ENCODE results near the gene LRRC51. TPM values are rescaled to one million over a fixed set of nuclear protein-coding genes. Genes with fewer than 3 reads are reported as not detected.
A peak's percentile ranks its signal among the peaks of the same experiment; 100 is the strongest.

The LRRC51 gene
- total RNA-seq, 2 experiments from 2014 or later: 4.0 to 9.2 TPM

DNA sequence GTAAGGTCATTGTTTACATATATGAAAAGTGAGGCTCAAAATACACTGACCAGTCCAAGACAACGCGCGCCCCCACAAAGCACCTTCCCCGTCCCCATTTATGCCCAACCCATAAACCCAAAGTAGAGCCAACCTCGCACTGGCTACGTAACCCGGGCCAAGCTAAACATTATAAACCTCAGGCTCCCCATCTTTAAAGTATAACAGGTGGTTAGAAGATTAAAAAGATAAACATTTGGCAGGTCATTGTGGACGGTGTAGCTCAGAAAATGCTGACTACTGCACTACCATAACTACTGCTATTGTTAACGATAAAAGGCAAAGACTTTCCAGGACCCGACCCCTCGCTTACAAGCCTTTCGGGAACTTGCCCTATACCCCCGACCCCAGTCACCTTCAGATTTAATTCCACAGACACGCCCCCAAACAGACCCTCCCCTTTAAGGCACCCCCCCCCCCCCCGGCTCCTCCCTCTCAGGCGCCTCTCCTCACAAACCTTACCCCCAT is 778 bp upstream of the LRRC51 start:
- no peak for DNase-seq
- ATAC-seq: no peak
- H3K9me3 Mint-ChIP-seq (ENCODE audit: low read depth): no peaks in the 10 kb centered on the region
- H3K4me1 Mint-ChIP-seq: peaks cover 45% of the 10 kb centered on the region
- H3K4me3 Mint-ChIP-seq: peak overlapping the region; percentile 84
- H3K27me3 Mint-ChIP-seq: no peaks in the 10 kb centered on the region
- H3K27ac Mint-ChIP-seq: peak overlapping the region; percentile 97
- peaks cover 18% of the 10 kb centered on the region for H3K36me3 Mint-ChIP-seq
- CTCF ChIA-PET: interaction anchor here (1.0 kb wide), 2 partner anchors 40 to 65 kb away, joined by 3 to 4 read pairs; no protein-coding TSS in a partner anchor

DNA sequence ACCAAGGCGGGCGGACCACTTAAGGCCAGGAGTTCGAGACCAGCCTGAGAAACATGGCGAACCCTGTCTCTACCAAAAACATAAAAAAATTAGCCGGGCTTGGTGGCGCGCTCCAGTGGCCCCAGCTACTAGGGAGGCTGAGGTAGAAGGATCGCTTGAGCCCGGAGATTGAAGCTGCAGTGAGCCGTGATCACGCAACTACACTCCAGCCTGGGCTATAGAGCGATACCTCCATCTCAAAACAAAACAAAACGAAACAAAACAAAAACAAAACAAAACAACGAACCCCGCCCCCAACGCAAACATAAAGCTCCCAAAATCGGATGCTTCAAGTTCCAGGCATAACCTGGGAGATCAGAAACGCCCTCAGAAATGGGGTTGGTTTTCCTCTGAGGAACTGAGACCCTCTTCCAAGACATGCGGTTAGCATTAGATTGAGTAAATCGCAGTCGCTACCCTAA is 564 bp downstream of the LRRC51 start:
- CTCF ChIA-PET: interaction anchor here (1.0 to 2.2 kb wide), 3 partner anchors 9 to 62 kb away, joined by 4 to 17 read pairs (median 5); no protein-coding TSS in a partner anchor
- Mint-ChIP-seq H3K9me3 (ENCODE audit: low read depth) (no peaks in the 10 kb centered on the region), H3K27ac (peak overlapping the region; percentile 97), H3K4me1 (peaks cover 49% of the 10 kb centered on the region), H3K27me3 (no peaks in the 10 kb centered on the region), H3K36me3 (peaks cover 14% of the 10 kb centered on the region), H3K4me3 (peak overlapping the region; percentile 84)
- DNase-seq: no peak
- no peak for ATAC-seq

DNA sequence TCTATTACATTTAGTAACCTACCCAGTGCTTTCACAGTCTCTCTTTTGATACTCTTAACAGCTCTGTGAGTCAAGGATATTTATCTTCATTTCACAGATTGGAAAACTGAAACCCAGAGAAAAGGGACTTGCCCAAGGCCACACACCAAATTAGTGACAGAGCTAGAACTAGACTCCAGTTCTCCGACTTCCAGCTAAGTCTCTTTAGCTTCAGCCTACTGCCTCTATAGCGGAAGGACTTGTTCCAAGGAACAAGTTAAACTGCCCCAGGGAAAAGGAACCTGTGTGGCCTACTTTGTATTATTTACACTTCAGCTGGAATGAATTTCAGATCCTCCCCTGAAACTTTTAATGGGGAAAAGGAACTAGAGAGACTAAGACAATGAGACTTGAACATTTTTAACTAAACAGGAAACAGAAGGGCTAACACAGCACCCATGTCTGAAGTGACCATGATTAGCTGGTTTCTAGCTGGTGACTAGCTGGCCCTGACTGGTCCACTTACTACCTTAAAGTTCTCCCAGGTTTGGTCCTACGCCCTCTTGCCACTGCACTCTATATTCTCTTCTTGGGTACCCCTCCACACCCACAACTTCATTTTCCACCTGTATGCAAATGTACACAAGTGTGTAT is 1.3 kb downstream of the LRRC51 start:
- H3K36me3 Mint-ChIP-seq: peaks cover 11% of the 10 kb centered on the region
- CTCF ChIA-PET: interaction anchor here (0.8 to 2.2 kb wide), 5 partner anchors 9 to 353 kb away, joined by 3 to 17 read pairs (median 4); partner anchors contain the start of gene CLPB
- no peak for ATAC-seq
- H3K27ac Mint-ChIP-seq: peak overlapping the region; percentile 97
- H3K4me1 Mint-ChIP-seq: peaks cover 52% of the 10 kb centered on the region
- no peak for DNase-seq
- peak overlapping the region; percentile 84 for H3K4me3 Mint-ChIP-seq
- H3K9me3 Mint-ChIP-seq (ENCODE audit: low read depth): no peaks in the 10 kb centered on the region
- no peaks in the 10 kb centered on the region for H3K27me3 Mint-ChIP-seq

DNA sequence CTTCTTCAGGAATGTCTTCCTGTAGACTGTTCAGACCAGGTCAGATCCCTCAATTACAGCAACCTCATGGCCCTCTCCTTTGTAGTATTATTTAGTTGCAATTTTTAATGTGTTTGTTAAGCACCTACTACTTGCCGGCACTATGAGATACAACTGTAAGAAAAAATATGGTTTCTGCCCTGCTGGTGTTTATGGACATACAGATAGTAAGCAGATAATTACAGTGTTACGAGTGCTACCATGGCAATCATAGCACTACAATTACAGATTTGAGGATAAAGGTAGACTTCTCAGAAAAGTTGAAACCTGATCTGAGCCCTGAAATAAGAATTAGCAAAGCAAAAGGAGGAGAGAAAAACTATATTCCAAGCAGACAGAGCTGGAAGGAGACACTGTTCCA is 2.8 kb downstream of the LRRC51 start:
- Mint-ChIP-seq H3K36me3 (peaks cover 9% of the 10 kb centered on the region), H3K9me3 (ENCODE audit: low read depth) (no peaks in the 10 kb centered on the region), H3K4me1 (peaks cover 41% of the 10 kb centered on the region), H3K27ac (no peak overlapping the region), H3K4me3 (no peak overlapping the region), H3K27me3 (no peaks in the 10 kb centered on the region)
- no peak for ATAC-seq
- DNase-seq: no peak
- CTCF ChIA-PET: interaction anchor here (1.2 to 4.7 kb wide), 2 partner anchors 60 to 100 kb away, joined by 3 to 25 read pairs; no protein-coding TSS in a partner anchor

DNA sequence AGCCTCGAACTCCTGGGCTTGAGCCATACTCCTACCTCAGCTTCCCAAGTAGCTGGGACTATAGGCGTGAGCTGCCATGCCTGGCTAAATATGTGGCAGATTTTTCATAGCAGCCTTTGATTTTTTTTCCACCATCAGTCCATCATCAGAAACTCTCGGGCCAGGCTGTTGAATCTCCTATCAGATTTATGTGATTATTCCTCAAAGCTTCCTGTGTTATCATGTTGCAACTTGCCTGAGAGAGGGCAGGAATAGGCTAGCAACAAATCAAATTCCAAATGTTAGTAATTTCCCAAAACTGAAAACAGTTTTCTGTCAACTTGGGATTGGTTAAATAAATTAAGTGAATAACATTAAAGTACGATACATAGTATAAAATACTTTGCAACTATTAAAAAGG is 3.4 kb downstream of the LRRC51 start:
- CTCF ChIA-PET: interaction anchor here (0.9 to 4.7 kb wide), 3 partner anchors 16 to 100 kb away, joined by 3 to 25 read pairs (median 3); no protein-coding TSS in a partner anchor
- DNase-seq (no peak), ATAC-seq (no peak)
- Mint-ChIP-seq H3K36me3 (peaks cover 6% of the 10 kb centered on the region), H3K9me3 (ENCODE audit: low read depth) (no peaks in the 10 kb centered on the region), H3K27ac (no peak overlapping the region), H3K4me1 (peaks cover 34% of the 10 kb centered on the region), H3K27me3 (no peaks in the 10 kb centered on the region), H3K4me3 (no peak overlapping the region)

DNA sequence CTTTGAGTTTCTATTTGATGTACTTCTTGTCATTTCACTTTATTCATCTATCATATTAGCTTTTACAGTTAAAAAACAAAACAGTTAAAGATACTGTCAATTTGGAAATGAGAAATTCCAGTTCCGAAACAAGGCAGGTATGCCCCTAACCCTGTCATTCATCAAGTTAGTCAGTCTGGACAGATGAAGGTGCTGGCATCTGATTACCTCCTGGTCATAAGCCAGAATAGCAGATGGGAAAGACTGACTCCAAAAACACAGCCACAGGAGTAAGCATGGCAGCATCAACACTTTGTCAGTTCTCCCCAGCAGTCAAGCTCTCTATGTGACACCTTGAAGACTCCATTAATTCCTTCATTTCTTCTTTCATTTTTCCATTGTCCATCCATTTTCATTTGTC is 4.3 kb downstream of the LRRC51 start:
- DNase-seq (no peak), ATAC-seq (no peak)
- CTCF ChIA-PET: interaction anchor here (0.9 to 4.7 kb wide), 7 partner anchors 15 to 99 kb away, joined by 3 to 25 read pairs (median 4); partner anchors contain the start of gene ANAPC15
- peaks cover 3% of the 10 kb centered on the region for H3K36me3 Mint-ChIP-seq
- no peak overlapping the region for H3K27ac Mint-ChIP-seq
- no peak overlapping the region for H3K4me3 Mint-ChIP-seq
- peaks cover 30% of the 10 kb centered on the region for H3K4me1 Mint-ChIP-seq
- H3K27me3 Mint-ChIP-seq: no peaks in the 10 kb centered on the region
- H3K9me3 Mint-ChIP-seq (ENCODE audit: low read depth): no peaks in the 10 kb centered on the region

DNA sequence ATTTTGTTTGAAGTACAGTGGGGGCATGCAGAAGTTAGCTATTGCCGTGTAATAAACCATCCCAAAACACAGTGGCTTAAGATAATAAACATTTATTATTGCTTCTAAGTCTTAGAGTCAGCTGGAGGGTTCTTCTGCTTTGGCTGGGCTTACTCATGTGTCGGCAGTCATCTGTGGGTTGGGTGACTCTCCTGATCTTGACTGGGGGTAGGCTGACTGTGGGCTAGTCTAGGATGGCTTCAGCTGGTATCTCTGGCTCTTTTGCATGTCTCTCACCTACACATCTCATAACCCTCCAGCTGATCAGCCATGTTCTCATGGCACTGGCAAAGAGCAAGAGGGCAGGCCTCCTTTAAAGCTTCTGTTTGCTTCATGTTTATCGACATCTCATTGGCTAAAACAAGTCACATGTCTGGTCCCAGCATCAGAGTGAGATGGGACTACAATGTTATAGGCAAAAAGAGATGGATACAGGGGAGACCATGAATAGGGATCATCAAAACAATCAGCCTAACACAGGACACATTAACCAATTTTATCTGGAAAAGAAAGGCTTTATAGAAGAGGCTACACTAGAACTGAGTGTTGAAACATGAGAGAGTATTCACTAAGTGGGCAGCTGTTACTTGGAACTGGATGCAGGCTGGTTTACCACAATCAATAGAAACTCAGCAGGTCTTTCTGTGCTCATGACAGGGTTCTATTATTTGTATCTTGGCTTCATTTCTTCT is 5.1 kb downstream of the LRRC51 start:
- H3K27ac Mint-ChIP-seq: peak overlapping the region; percentile 1
- CTCF ChIA-PET: interaction anchor here (0.9 to 4.7 kb wide), 10 partner anchors 11 to 349 kb away, joined by 3 to 25 read pairs (median 4); partner anchors contain the start of genes ANAPC15 and CLPB

DNA sequence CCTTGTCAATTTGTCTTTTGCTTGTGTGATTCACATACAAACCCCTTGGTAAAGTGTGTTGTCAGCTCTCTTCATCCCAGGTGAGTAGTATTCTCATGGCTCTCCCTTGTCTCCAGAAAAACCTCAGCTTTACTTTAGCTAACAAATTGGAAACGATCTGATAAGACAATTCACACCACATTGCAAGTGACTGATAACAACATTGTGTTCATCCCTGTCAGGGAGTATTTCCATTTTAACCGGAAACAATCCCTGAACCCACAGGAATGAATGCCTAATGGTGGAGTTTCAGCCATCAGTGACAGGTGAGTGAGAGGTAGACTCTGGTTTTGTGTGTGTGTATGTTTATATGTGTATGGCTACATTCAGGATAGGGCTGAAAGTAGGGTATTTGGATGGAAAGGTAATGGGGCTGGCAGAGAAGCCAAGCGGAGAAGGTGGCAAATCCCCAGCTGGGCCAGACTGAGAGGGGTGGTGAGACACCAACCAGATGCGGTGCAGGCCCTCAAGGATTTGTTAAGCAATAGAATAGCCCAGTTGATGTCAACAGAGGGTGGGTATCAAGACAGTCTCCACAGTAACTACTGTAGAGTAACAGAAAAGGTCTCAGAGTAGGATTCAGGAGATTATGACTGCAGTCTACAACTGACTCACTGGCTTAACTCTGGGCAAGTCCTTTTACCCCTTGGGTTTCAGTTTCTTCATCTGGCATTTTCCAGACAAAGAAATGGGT is 7.6 kb downstream of the LRRC51 start:
- H3K36me3 Mint-ChIP-seq: peaks cover 2% of the 10 kb centered on the region
- no peaks in the 10 kb centered on the region for H3K9me3 Mint-ChIP-seq (ENCODE audit: low read depth)
- H3K27me3 Mint-ChIP-seq: no peaks in the 10 kb centered on the region
- peaks cover 11% of the 10 kb centered on the region for H3K4me1 Mint-ChIP-seq
- DNase-seq (no peak), ATAC-seq (no peak)
- H3K4me3 Mint-ChIP-seq: no peak overlapping the region
- H3K27ac Mint-ChIP-seq: no peak overlapping the region
- CTCF ChIA-PET: interaction anchor here (0.7 to 4.7 kb wide), 3 partner anchors 10 to 111 kb away, joined by 3 to 25 read pairs (median 4); no protein-coding TSS in a partner anchor

More for the DNA sequence above, 5.1 kb downstream of the LRRC51 start:
- H3K4me1 Mint-ChIP-seq: peaks cover 28% of the 10 kb centered on the region
- H3K27me3 Mint-ChIP-seq: no peaks in the 10 kb centered on the region
- no peaks in the 10 kb centered on the region for H3K9me3 Mint-ChIP-seq (ENCODE audit: low read depth)
- peaks cover 2% of the 10 kb centered on the region for H3K36me3 Mint-ChIP-seq
- H3K4me3 Mint-ChIP-seq: no peak overlapping the region
- ATAC-seq: no peak
- DNase-seq: no peak

DNA sequence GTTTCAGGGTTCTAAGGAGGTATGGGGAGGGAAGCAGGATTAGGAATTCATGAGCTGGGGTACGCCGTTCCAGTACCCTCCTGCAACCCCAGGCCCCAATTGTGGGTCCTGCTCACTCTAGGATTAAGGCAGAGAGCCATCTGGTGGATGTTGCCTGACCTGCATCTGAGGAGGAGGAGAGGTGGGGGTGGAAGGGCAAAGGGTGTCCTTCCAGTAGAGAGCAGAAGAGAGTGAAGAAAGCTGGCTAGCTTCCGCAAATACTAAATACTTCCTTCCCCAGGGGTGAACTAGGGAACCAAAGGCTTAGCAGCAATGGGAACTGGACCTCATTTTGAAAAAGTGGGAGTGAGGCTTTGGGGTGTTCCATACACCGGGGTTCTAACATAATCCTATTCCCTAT is 10.6 kb downstream of the LRRC51 start:
- no peak overlapping the region for H3K27ac Mint-ChIP-seq
- H3K4me1 Mint-ChIP-seq: peaks cover 3% of the 10 kb centered on the region
- CTCF ChIA-PET: interaction anchor here (0.6 to 6.8 kb wide), 21 partner anchors 9 to 1761 kb away, joined by 3 to 91 read pairs (median 4); partner anchors contain the start of genes ANAPC15 and XNDC1N
- H3K36me3 Mint-ChIP-seq: peaks cover 12% of the 10 kb centered on the region
- no peak overlapping the region for H3K4me3 Mint-ChIP-seq
- no peaks in the 10 kb centered on the region for H3K27me3 Mint-ChIP-seq
- H3K9me3 Mint-ChIP-seq (ENCODE audit: low read depth): no peaks in the 10 kb centered on the region
- ATAC-seq (peak; percentile 83), DNase-seq (peak; percentile 72)

DNA sequence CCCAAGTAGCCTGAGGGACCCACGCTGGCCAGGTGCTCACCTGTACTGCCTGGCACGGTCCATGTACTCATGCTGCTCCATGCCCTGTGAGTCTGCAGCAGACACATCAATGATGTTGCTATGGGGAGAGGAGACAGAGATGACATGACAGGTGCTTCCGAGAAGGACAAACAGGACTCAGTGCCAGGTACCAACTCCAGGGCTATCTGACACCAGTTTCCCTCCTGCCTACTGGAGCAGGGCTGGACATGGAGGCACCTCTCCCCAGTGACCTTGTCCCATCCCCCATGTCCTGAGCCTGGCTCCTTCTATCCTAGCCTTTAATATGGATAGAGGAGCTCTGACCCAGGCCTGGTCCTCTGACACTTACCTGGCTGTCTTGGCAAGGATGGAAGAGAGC is 18.1 kb downstream of the LRRC51 start:
- ATAC-seq: no peak
- Mint-ChIP-seq H3K4me3 (no peak overlapping the region), H3K27ac (no peak overlapping the region), H3K9me3 (ENCODE audit: low read depth) (no peaks in the 10 kb centered on the region), H3K27me3 (no peaks in the 10 kb centered on the region), H3K4me1 (peaks cover 34% of the 10 kb centered on the region), H3K36me3 (peaks cover 28% of the 10 kb centered on the region)
- CTCF ChIA-PET: interaction anchor here (0.7 to 4.4 kb wide), 4 partner anchors 46 to 121 kb away, joined by 3 to 19 read pairs (median 11); no protein-coding TSS in a partner anchor
- no peak for DNase-seq

DNA sequence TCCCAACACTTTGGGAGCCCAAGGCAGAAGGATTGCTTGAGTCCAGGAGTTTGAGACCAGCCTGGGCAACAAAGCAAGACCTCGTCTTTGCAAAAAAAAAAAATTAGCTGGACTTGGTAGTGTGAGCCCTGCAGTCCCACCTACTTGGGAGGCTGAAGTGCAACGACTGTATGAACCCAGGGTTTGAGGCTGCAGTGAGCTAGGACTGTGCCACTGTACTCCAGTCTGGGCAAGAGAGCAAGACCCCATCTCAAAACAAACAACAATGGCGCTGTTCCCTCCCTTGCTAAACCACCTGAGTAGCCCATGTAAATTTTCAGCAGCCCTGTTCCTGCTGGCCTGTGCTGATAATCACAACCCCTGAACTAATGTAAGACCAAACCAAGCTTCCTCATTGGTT is 19.4 kb downstream of the LRRC51 start:
- DNase-seq (no peak), ATAC-seq (no peak)
- H3K4me3 Mint-ChIP-seq: no peak overlapping the region
- no peaks in the 10 kb centered on the region for H3K27me3 Mint-ChIP-seq
- peaks cover 39% of the 10 kb centered on the region for H3K4me1 Mint-ChIP-seq
- H3K27ac Mint-ChIP-seq: peak overlapping the region; percentile 60
- peaks cover 22% of the 10 kb centered on the region for H3K36me3 Mint-ChIP-seq
- CTCF ChIA-PET: interaction anchor here (0.7 to 4.4 kb wide), 7 partner anchors 9 to 138 kb away, joined by 3 to 19 read pairs (median 3); partner anchors contain the start of gene IL18BP
- no peaks in the 10 kb centered on the region for H3K9me3 Mint-ChIP-seq (ENCODE audit: low read depth)

DNA sequence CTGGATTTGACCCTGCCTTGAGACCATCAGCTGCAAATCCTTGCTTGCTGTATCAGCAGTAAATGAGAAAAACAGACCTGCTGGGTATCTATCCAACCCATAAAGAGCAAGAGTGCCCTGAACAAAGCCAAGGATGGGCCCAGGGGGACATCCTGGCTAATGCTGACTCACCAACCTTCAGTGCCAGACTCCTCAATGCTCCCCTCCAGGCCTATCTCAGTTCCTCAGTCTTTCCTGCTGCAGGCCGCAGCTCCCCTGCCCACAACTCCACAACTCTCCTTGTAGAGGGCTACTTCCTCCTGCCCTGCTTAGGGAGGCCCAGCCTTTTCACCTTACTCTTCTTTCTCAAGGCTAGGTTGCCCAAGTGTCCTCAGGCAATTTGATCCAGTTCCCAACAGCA is 19.8 kb downstream of the LRRC51 start:
- CTCF ChIA-PET: interaction anchor here (0.7 to 4.4 kb wide), 8 partner anchors 10 to 138 kb away, joined by 3 to 19 read pairs (median 3); partner anchors contain the start of gene IL18BP
- ATAC-seq (no peak), DNase-seq (no peak)
- no peaks in the 10 kb centered on the region for H3K9me3 Mint-ChIP-seq (ENCODE audit: low read depth)
- H3K4me1 Mint-ChIP-seq: peaks cover 39% of the 10 kb centered on the region
- peaks cover 18% of the 10 kb centered on the region for H3K36me3 Mint-ChIP-seq
- no peaks in the 10 kb centered on the region for H3K27me3 Mint-ChIP-seq
- H3K27ac Mint-ChIP-seq: peak overlapping the region; percentile 60
- H3K4me3 Mint-ChIP-seq: no peak overlapping the region

Measured in activated CD8-positive, alpha-beta memory T cell treated with anti-CD3 and anti-CD28 coated beads, Interleukin-2, amount 10 ng/mL, durations not matched to agents 7 days and 5 days (primary cell).